WTC11 (cell line): ENCODE measurements around the gene SRC. TPM values are rescaled to one million over a fixed set of nuclear protein-coding genes. Genes with fewer than 3 reads are reported as not detected.

Source experiments
- ATAC-seq: fragments of 200-7000 bp; cut with Tn5 transposase; 2 replicates; pipeline ENCODE4 v1.10.0; 2021; ENCODE audit warnings: mild to moderate bottlenecking, moderate library complexity
- CTCF ChIA-PET: fragments of 300-600 bp; sonication (Branson Sonifier 250); formaldehyde crosslinking; loops from one replicate; lab custom pipeline; 2021; ENCODE audit warnings: antibody characterized with exemption; lab: Charles Lee
- POLR2A ChIA-PET: fragments of 350-600 bp; sonication (Branson Sonifier 250); formaldehyde crosslinking; loops from one replicate; lab custom pipeline; 2021; ENCODE audit warnings: antibody characterized with exemption; lab: Charles Lee
- DNase-seq: peaks from one replicate; pipeline ENCODE4 v3.0.0; 2021; ENCODE audit warnings: low spot score
- H3K27ac Mint-ChIP-seq: 2 replicates; pipeline ENCODE4 v1.8.0; 2021; ENCODE audit warnings: mixed read lengths
- H3K27me3 Mint-ChIP-seq: 2 replicates; pipeline ENCODE4 v1.8.0; 2021; ENCODE audit warnings: low read depth, mild to moderate bottlenecking, moderate library complexity, mixed read lengths
- H3K36me3 Mint-ChIP-seq: 2 replicates; pipeline ENCODE4 v1.8.0; 2021; ENCODE audit warnings: mixed read lengths
- H3K4me1 Mint-ChIP-seq: 2 replicates; pipeline ENCODE4 v1.8.0; 2022; ENCODE audit warnings: mixed read lengths
- H3K4me3 Mint-ChIP-seq: 2 replicates; pipeline ENCODE4 v1.8.0; 2021; ENCODE audit warnings: mild to moderate bottlenecking, moderate library complexity, mixed read lengths
- H3K9me3 Mint-ChIP-seq: 2 replicates; pipeline ENCODE4 v1.8.0; 2021; ENCODE audit warnings: mixed read lengths
- AFF4 ChIP-seq: sonication (generic); formaldehyde crosslinking; IDR thresholded peaks from 2 replicates; pipeline ENCODE4 v1.8.1; 2023; ENCODE audit warnings: mild to moderate bottlenecking, missing genetic modification reagents, borderline replicate concordance
- AR ChIP-seq: fragments of 250-450 bp; sonication (Bioruptor Pico); IDR thresholded peaks from 2 replicates; pipeline ENCODE4 v1.9.0; 2021; ENCODE audit warnings: mild to moderate bottlenecking
- E2F5 ChIP-seq: sonication (generic); formaldehyde crosslinking; IDR thresholded peaks from 2 replicates; pipeline ENCODE4 v1.8.1; 2022; ENCODE audit warnings: mild to moderate bottlenecking, moderate library complexity, missing genetic modification reagents
- EMX1 ChIP-seq: fragments of 250-450 bp; sonication (Bioruptor Pico); IDR thresholded peaks from 2 replicates; pipeline ENCODE4 v1.8.0; 2021; ENCODE audit warnings: mild to moderate bottlenecking
- JUN ChIP-seq: sonication (generic); formaldehyde crosslinking; IDR thresholded peaks from 2 replicates; pipeline ENCODE4 v1.8.0; 2023; ENCODE audit warnings: mild to moderate bottlenecking, missing genetic modification reagents
- RELA ChIP-seq: sonication (generic); formaldehyde crosslinking; IDR thresholded peaks from 2 replicates; pipeline ENCODE4 v1.8.1; 2022; ENCODE audit warnings: missing genetic modification reagents, mild to moderate bottlenecking, borderline replicate concordance
- TP53 ChIP-seq: sonication (generic); formaldehyde crosslinking; IDR thresholded peaks from 2 replicates; pipeline ENCODE4 v1.8.1; 2023; ENCODE audit warnings: mild to moderate bottlenecking, missing genetic modification reagents
- ZNF317 ChIP-seq: sonication (generic); formaldehyde crosslinking; IDR thresholded peaks from 2 replicates; pipeline ENCODE4 v1.8.1; 2023; ENCODE audit warnings: low read depth, mild to moderate bottlenecking, moderate library complexity, missing genetic modification reagents, borderline replicate concordance
- ZNF423 ChIP-seq: fragments of 250-450 bp; sonication (Bioruptor Pico); IDR thresholded peaks from 2 replicates; pipeline ENCODE4 v2.1.2; 2022; ENCODE audit warnings: mild to moderate bottlenecking, moderate library complexity
- ZNF532 ChIP-seq: fragments of 250-450 bp; sonication (Bioruptor Pico); IDR thresholded peaks from 2 replicates; pipeline ENCODE4 v1.9.0; 2021; ENCODE audit warnings: mild to moderate bottlenecking, borderline replicate concordance
- total RNA-seq: library from RNA; stranded (reverse); gene quantifications from 3 replicates; pipeline ENCODE4 v1.2.3, GENCODE V29; 2021
- TF ChIP-seq, protein P1 (sequence below): fragments of 250-450 bp; sonication (Bioruptor Pico); IDR thresholded peaks from 2 replicates; pipeline ENCODE4 v1.8.0; 2021; ENCODE audit warnings: mild to moderate bottlenecking
- TF ChIP-seq, protein P2 (sequence below): sonication (generic); formaldehyde crosslinking; IDR thresholded peaks from 2 replicates; pipeline ENCODE4 v1.8.1; 2023; ENCODE audit warnings: mild to moderate bottlenecking, missing genetic modification reagents

Gene SRC
- total RNA-seq, 1 experiment from 2014 or later = 33.3 TPM

GRCh38 chr20:37393196-37393862 is 47.4 kb downstream of the SRC start:
- POLR2A ChIA-PET = interaction anchor here (1.3 kb wide), 1 partner anchor 10 kb away, joined by 3 read pairs; no protein-coding TSS in a partner anchor
- no peak for ATAC-seq

More at GRCh38 chr20:37393196-37393862, 47.4 kb downstream of the SRC start:
- peak; percentile 7 for DNase-seq
- TF ChIP-seq ZNF532 (CRISPR knock-in tag) (no peak), RELA (no peak), E2F5 (CRISPR knock-in tag) (no peak), TP53 (CRISPR knock-in tag) (no peak), ZNF423 (CRISPR knock-in tag) (no peak), AFF4 (no peak), EMX1 (no peak), ZNF317 (no peak), JUN (no peak), AR (CRISPR knock-in tag) (no peak)
- TF ChIP-seq, protein P1, sequence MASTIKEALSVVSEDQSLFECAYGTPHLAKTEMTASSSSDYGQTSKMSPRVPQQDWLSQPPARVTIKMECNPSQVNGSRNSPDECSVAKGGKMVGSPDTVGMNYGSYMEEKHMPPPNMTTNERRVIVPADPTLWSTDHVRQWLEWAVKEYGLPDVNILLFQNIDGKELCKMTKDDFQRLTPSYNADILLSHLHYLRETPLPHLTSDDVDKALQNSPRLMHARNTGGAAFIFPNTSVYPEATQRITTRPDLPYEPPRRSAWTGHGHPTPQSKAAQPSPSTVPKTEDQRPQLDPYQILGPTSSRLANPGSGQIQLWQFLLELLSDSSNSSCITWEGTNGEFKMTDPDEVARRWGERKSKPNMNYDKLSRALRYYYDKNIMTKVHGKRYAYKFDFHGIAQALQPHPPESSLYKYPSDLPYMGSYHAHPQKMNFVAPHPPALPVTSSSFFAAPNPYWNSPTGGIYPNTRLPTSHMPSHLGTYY (CRISPR knock-in tag) = no peak
- TF ChIP-seq, protein P2, sequence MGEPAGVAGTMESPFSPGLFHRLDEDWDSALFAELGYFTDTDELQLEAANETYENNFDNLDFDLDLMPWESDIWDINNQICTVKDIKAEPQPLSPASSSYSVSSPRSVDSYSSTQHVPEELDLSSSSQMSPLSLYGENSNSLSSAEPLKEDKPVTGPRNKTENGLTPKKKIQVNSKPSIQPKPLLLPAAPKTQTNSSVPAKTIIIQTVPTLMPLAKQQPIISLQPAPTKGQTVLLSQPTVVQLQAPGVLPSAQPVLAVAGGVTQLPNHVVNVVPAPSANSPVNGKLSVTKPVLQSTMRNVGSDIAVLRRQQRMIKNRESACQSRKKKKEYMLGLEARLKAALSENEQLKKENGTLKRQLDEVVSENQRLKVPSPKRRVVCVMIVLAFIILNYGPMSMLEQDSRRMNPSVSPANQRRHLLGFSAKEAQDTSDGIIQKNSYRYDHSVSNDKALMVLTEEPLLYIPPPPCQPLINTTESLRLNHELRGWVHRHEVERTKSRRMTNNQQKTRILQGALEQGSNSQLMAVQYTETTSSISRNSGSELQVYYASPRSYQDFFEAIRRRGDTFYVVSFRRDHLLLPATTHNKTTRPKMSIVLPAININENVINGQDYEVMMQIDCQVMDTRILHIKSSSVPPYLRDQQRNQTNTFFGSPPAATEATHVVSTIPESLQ (CRISPR knock-in tag) = no peak
- TF ChIP-seq, all 79 proteins: peak for 0
- CTCF ChIA-PET = interaction anchor here (0.9 to 1.8 kb wide), 4 partner anchors 9 to 116 kb away, joined by 3 to 6 read pairs (median 3); no protein-coding TSS in a partner anchor
- H3K27me3 Mint-ChIP-seq = no peaks in the 10 kb centered on the region
- H3K9me3 Mint-ChIP-seq = no peaks in the 10 kb centered on the region
- no peaks in the 10 kb centered on the region; the same call in 1 of the 2 replicates for H3K36me3 Mint-ChIP-seq
- H3K4me1 Mint-ChIP-seq = peaks cover 33% of the 10 kb centered on the region
- H3K4me3 Mint-ChIP-seq = no peak overlapping the region
- peak overlapping the region; percentile 89; the same call in 1 of the 2 replicates for H3K27ac Mint-ChIP-seq
